Naive B cell (primary cell): ENCODE measurements around the gene PCDHGA1. TPM values are rescaled to one million over a fixed set of nuclear protein-coding genes. Genes with fewer than 3 reads are reported as not detected.
A peak's percentile ranks its signal among the peaks of the same experiment; 100 is the strongest.

Source experiments
- ATAC-seq, 2 donors: fragments of 150-1000 bp; cut with Tn5 transposase; 2 replicates each; pipeline ENCODE4 v1.10.0; 2021; ENCODE audit warnings: low read depth in 2 of 2, mild to moderate bottlenecking in 2 of 2, moderate library complexity in 2 of 2
- DNase-seq: peaks from one replicate; pipeline ENCODE4 v3.0.0; 2022
- H3K27ac Mint-ChIP-seq, 6 donors: one replicate each; pipeline ENCODE4 v1.8.0; 2020 to 2022; ENCODE audit warnings: mild to moderate bottlenecking in 6 of 6, mixed read lengths in 6 of 6, moderate library complexity in 5 of 6, inconsistent platforms in 2 of 6
- H3K27me3 Mint-ChIP-seq, 3 donors: one replicate each; pipeline ENCODE4 v1.8.0; 2021 to 2022; ENCODE audit warnings: mixed read lengths in 3 of 3, mild to moderate bottlenecking in 1 of 3
- H3K36me3 Mint-ChIP-seq, 2 donors: one replicate each; pipeline ENCODE4 v1.8.0; 2020 to 2022; ENCODE audit warnings: mixed read lengths in 2 of 2, inconsistent platforms in 1 of 2, mild to moderate bottlenecking in 1 of 2
- H3K4me1 Mint-ChIP-seq, 3 donors: one replicate each; pipeline ENCODE4 v1.8.0; 2020 to 2022; ENCODE audit warnings: mixed read lengths in 3 of 3, inconsistent platforms in 1 of 3, mild to moderate bottlenecking in 1 of 3, moderate library complexity in 1 of 3
- H3K4me3 Mint-ChIP-seq, 8 donors: one replicate each; pipeline ENCODE4 v1.8.0; 2020 to 2022; ENCODE audit warnings: mild to moderate bottlenecking in 8 of 8, mixed read lengths in 8 of 8, moderate library complexity in 8 of 8, inconsistent platforms in 2 of 8
- H3K9me3 Mint-ChIP-seq, 7 donors: one replicate each; pipeline ENCODE4 v1.8.0; 2020 to 2022; ENCODE audit warnings: mixed read lengths in 7 of 7, mild to moderate bottlenecking in 5 of 7, inconsistent platforms in 2 of 7, moderate library complexity in 1 of 7
- polyA plus RNA-seq, 6 donors: library from polyadenylated mRNA; unstranded; fragments of 300-500 nt; fragmentation: Illumina TruSeq; gene quantifications; one replicate each; pipeline ENCODE4 v1.2.3, GENCODE V29; 2021; ENCODE audit warnings: low read depth in 6 of 6

PCDHGA1 gene
- polyA plus RNA-seq, 6 donors from 2014 or later: not detected

DNA sequence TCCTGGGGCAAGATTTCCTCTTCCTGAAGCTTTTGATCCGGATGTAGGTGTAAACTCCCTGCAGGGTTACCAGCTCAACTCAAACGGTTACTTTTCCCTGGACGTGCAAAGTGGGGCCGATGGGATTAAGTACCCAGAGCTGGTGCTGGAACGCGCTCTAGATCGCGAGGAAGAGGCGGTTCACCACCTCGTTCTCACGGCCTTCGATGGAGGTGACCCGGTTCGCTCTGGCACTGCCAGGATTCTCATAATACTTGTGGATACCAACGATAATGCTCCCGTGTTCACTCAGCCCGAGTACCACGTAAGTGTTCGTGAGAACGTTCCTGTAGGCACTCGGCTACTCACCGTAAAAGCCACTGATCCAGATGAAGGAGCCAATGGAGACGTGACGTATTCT lies 25.3 kb downstream of the PCDHGA1 start:
- Mint-ChIP-seq H3K4me3 (peak overlapping the region in 1 of 8 donors; percentile 12), H3K4me1 (peaks cover 0 to 4% (median 0%) of the 10 kb centered on the region in 3 donors), H3K36me3 (peaks cover 11 to 49% of the 10 kb centered on the region in 2 donors), H3K27ac (no peak overlapping the region), H3K27me3 (peaks cover 60 to 90% (median 78%) of the 10 kb centered on the region in 3 donors), H3K9me3 (peaks cover 20 to 70% (median 44%) of the 10 kb centered on the region in 7 donors)
- ATAC-seq (no peak), DNase-seq (no peak)

GRCh38 chr5:141356133-141356532 lies 25.8 kb downstream of the PCDHGA1 start:
- H3K27me3 Mint-ChIP-seq: peaks cover 60 to 90% (median 78%) of the 10 kb centered on the region in 3 donors
- no peak overlapping the region for H3K27ac Mint-ChIP-seq
- no peak for DNase-seq
- peaks cover 20 to 71% (median 48%) of the 10 kb centered on the region in 7 donors for H3K9me3 Mint-ChIP-seq
- peaks cover 0 to 4% (median 0%) of the 10 kb centered on the region in 3 donors for H3K4me1 Mint-ChIP-seq
- ATAC-seq: no peak
- peak overlapping the region in 1 of 8 donors; percentile 18 for H3K4me3 Mint-ChIP-seq
- H3K36me3 Mint-ChIP-seq: peaks cover 16 to 53% of the 10 kb centered on the region in 2 donors

- no peak overlapping the region for H3K4me3 Mint-ChIP-seq
- H3K4me1 Mint-ChIP-seq: peaks cover 0 to 4% (median 0%) of the 10 kb centered on the region in 3 donors
- no peak for DNase-seq
- peaks cover 17 to 54% of the 10 kb centered on the region in 2 donors for H3K36me3 Mint-ChIP-seq
- no peak overlapping the region for H3K27ac Mint-ChIP-seq
- ATAC-seq: no peak
- H3K9me3 Mint-ChIP-seq: peaks cover 20 to 75% (median 51%) of the 10 kb centered on the region in 7 donors
- peaks cover 63 to 92% (median 81%) of the 10 kb centered on the region in 3 donors for H3K27me3 Mint-ChIP-seq
Observed at GRCh38 chr5:141356950-141357349, 26.6 kb downstream of the PCDHGA1 start.

- peak within 1 kb of the TSS; percentile 67 to 89 (median 84) for H3K4me3 Mint-ChIP-seq
- H3K27me3 Mint-ChIP-seq: peaks cover 57 to 87% (median 75%) of the 10 kb centered on the region in 3 donors
- DNase-seq (no peak), ATAC-seq (peak; percentile 36 to 52)
- peaks cover 26 to 65% of the 10 kb centered on the region in 2 donors for H3K36me3 Mint-ChIP-seq
- H3K27ac Mint-ChIP-seq: peak within 1 kb of the TSS in 5 of 6 donors; percentile 33 to 91 (median 65)
- peaks cover 19 to 76% (median 66%) of the 10 kb centered on the region in 7 donors for H3K9me3 Mint-ChIP-seq
- peaks cover 0 to 12% (median 6%) of the 10 kb centered on the region in 3 donors for H3K4me1 Mint-ChIP-seq
Observed at GRCh38 chr5:141359790-141360426, 29.6 kb downstream of the PCDHGA1 start, which contains the start of gene PCDHGB2. PCDHGB2 (plus strand) TSS chr5:141359994; CDS start chr5:141360136, 142 bp downstream.

- H3K9me3 Mint-ChIP-seq: peaks cover 25 to 78% (median 69%) of the 10 kb centered on the region in 7 donors
- H3K27ac Mint-ChIP-seq: peak overlapping the region in 2 of 6 donors; percentile 23 to 89
- peaks cover 64 to 87% (median 76%) of the 10 kb centered on the region in 3 donors for H3K27me3 Mint-ChIP-seq
- DNase-seq (no peak), ATAC-seq (no peak)
- peaks cover 0 to 12% (median 6%) of the 10 kb centered on the region in 3 donors for H3K4me1 Mint-ChIP-seq
- peaks cover 26 to 66% of the 10 kb centered on the region in 2 donors for H3K36me3 Mint-ChIP-seq
- peak overlapping the region in 4 of 8 donors; percentile 33 to 88 (median 59) for H3K4me3 Mint-ChIP-seq
Observed at GRCh38 chr5:141360685-141361084, 30.4 kb downstream of the PCDHGA1 start.

- no peak for DNase-seq
- Mint-ChIP-seq H3K27me3 (peaks cover 51 to 79% (median 71%) of the 10 kb centered on the region in 3 donors), H3K4me1 (peaks cover 0 to 12% (median 6%) of the 10 kb centered on the region in 3 donors), H3K27ac (peak overlapping the region in 1 of 6 donors; percentile 56), H3K4me3 (peak overlapping the region in 3 of 8 donors; percentile 10 to 34 (median 29)), H3K36me3 (peaks cover 26 to 60% of the 10 kb centered on the region in 2 donors), H3K9me3 (peaks cover 22 to 80% (median 63%) of the 10 kb centered on the region in 7 donors)
- no peak for ATAC-seq
Observed at GRCh38 chr5:141362719-141363118, 32.4 kb downstream of the PCDHGA1 start.

GRCh38 chr5:141363952-141364660 lies 33.8 kb downstream of the PCDHGA1 start, which contains the start of gene PCDHGA5:
PCDHGA5 (plus strand) TSS chr5:141364162; CDS start chr5:141364331, 169 bp downstream.
- peaks cover 0 to 12% (median 6%) of the 10 kb centered on the region in 3 donors for H3K4me1 Mint-ChIP-seq
- peaks cover 50 to 76% (median 75%) of the 10 kb centered on the region in 3 donors for H3K27me3 Mint-ChIP-seq
- H3K9me3 Mint-ChIP-seq: peaks cover 17 to 77% (median 60%) of the 10 kb centered on the region in 7 donors
- peaks cover 26 to 54% of the 10 kb centered on the region in 2 donors for H3K36me3 Mint-ChIP-seq
- DNase-seq (no peak), ATAC-seq (no peak)
- H3K27ac Mint-ChIP-seq: peak within 1 kb of the TSS in 2 of 6 donors; percentile 77 to 88
- peak within 1 kb of the TSS in 3 of 8 donors; percentile 38 to 70 (median 65) for H3K4me3 Mint-ChIP-seq

DNA sequence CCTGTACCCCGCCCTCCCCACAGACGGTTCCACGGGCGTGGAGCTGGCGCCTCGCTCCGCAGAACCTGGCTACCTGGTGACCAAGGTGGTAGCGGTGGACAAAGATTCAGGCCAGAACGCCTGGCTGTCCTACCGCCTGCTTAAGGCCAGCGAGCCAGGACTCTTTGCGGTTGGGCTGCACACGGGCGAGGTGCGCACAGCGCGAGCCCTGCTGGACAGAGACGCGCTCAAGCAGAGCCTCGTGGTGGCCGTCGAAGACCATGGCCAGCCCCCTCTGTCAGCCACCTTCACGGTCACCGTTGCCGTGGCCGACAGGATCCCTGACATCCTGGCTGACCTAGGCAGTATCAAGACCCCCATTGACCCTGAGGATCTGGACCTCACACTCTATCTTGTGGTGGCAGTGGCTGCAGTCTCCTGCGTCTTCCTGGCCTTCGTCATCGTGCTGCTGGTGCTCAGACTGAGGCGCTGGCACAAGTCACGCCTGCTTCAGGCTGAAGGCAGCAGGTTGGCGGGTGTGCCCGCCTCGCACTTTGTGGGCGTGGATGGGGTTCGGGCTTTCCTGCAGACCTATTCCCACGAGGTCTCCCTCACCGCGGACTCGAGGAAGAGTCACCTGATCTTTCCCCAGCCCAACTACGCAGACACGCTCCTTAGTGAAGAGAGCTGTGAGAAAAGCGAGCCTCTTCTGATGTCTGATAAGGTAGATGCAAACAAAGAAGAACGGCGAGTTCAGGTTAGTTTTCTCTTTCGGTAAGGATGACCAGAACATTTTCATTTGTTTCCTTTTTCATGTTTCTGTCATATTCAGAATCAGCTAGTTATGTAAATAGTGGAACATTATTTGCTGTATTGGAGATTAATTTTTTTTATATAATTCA lies 35.9 kb downstream of the PCDHGA1 start:
- no peak for ATAC-seq
- Mint-ChIP-seq H3K27me3 (peaks cover 44 to 72% (median 71%) of the 10 kb centered on the region in 3 donors), H3K4me3 (peak overlapping the region in 1 of 8 donors; percentile 47), H3K4me1 (peaks cover 6 to 12% (median 12%) of the 10 kb centered on the region in 3 donors), H3K9me3 (peaks cover 16 to 67% (median 52%) of the 10 kb centered on the region in 7 donors), H3K27ac (peak overlapping the region in 2 of 6 donors; percentile 69 to 73), H3K36me3 (peaks cover 13 to 49% of the 10 kb centered on the region in 2 donors)
- DNase-seq: no peak

DNA sequence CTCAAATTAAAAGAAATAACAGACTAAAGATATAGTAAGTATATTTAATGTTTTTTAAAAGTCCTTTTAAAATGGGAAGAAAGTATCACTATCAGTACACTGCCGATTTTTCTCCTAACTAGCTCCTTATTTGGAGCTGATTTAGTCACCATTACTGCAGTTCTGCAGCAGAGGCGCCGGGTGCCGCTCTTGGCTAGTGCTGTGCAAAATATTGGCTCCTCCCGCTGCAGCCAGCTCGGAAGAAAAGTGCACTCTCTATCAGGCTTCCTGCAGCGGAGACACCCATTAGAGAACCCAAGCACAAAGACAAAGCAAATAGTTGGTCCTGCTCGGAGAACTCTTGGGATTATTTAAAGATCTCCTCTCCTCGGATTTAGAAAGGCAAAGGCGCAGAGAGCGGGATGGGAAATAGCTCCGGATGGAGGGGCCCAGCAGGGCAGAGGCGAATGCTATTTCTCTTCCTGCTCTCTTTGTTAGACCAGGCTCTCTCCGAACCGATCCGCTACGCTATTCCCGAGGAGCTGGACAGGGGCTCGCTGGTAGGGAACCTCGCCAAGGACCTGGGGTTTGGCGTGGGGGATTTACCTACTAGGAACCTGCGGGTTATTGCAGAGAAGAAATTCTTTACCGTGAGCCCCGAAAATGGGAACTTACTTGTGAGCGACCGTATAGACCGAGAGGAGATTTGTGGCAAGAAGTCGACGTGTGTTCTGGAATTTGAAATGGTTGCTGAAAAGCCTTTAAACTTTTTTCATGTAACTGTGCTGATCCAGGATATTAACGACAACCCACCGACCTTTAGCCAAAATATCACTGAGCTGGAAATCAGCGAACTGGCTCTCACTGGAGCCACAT lies 39.9 kb downstream of the PCDHGA1 start, which contains the start of gene PCDHGB3:
Gene PCDHGB3 (plus strand): TSS at position 249 of the 855 bp plus-strand sequence. CDS start 153 bp downstream, at position 402.
- H3K9me3 Mint-ChIP-seq: peaks cover 14 to 61% (median 44%) of the 10 kb centered on the region in 7 donors
- DNase-seq (no peak), ATAC-seq (peak; percentile 56 to 70)
- H3K27ac Mint-ChIP-seq: peak within 1 kb of the TSS in 2 of 6 donors; percentile 18 to 32
- H3K27me3 Mint-ChIP-seq: peaks cover 54 to 79% (median 67%) of the 10 kb centered on the region in 3 donors
- H3K4me3 Mint-ChIP-seq: peak within 1 kb of the TSS; percentile 44 to 85 (median 78)
- peaks cover 4 to 6% (median 6%) of the 10 kb centered on the region in 3 donors for H3K4me1 Mint-ChIP-seq
- peaks cover 4 to 37% of the 10 kb centered on the region in 2 donors for H3K36me3 Mint-ChIP-seq

DNA sequence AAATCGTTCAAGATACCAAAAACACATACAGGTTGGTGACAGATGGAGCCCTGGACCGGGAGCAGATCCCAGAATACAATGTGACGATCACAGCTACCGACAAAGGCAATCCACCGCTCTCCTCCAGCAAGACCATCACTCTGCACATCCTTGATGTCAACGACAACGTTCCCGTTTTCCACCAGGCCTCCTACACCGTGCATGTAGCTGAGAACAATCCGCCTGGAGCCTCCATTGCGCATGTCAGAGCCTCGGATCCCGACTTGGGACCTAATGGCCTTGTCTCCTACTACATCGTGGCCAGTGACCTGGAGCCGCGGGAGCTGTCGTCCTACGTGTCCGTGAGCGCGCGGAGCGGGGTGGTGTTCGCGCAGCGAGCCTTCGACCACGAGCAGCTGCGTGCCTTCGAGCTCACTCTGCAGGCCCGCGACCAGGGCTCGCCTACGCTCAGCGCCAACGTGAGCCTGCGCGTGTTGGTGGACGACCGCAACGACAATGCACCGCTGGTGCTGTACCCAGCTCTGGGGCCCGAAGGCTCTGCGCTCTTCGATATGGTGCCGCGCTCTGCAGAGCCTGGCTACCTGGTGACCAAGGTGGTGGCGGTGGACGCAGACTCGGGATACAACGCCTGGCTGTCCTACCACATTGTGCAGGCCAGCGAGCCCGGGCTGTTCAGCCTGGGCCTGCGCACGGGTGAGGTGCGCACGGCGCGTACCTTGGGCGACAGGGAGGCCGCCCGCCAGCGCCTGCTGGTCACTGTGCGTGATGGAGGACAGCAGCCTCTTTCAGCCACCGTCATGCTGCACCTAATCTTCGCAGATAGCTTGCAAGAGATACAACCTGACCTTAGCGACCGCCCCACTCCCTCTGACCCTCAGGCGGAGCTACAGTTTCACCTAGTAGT lies 41.5 kb downstream of the PCDHGA1 start:
- H3K27ac Mint-ChIP-seq: peak overlapping the region in 1 of 6 donors; percentile 47
- ATAC-seq: no peak

More for the DNA sequence above, 41.5 kb downstream of the PCDHGA1 start:
- peaks cover 47 to 76% (median 53%) of the 10 kb centered on the region in 3 donors for H3K27me3 Mint-ChIP-seq
- H3K4me1 Mint-ChIP-seq: peaks cover 4 to 6% (median 6%) of the 10 kb centered on the region in 3 donors
- H3K9me3 Mint-ChIP-seq: peaks cover 8 to 58% (median 45%) of the 10 kb centered on the region in 7 donors
- peak overlapping the region in 1 of 8 donors; percentile 59 for H3K4me3 Mint-ChIP-seq
- peaks cover 8 to 30% of the 10 kb centered on the region in 2 donors for H3K36me3 Mint-ChIP-seq
- DNase-seq: no peak
